Retinal pigment epithelial cell (primary cell): Measurements from ENCODE around the gene ANP32E.

ENCODE experiments used
- DNase-seq: peaks from one replicate; pipeline ENCODE4 v3.0.0-alpha.2; 2010; ENCODE audit warnings: low read depth
- H3K4me3 ChIP-seq: 2 replicates; pipeline ENCODE4 v1.5.1; 2011; ENCODE audit warnings: mild to moderate bottlenecking, low read length, control low read depth, moderate library complexity
- CTCF ChIP-seq: conservative IDR thresholded peaks from 2 replicates; pipeline ENCODE4 v1.5.1; 2011; ENCODE audit warnings: low read depth, low read length, control low read depth, inconsistent platforms

Gene ANP32E

GRCh38 chr1:150273311-150273710 is 37.4 kb upstream of the ANP32E start:
- DNase-seq, result no peak
- no peak for TF ChIP-seq CTCF
- no peak overlapping the region for H3K4me3 ChIP-seq

GRCh38 chr1:150271291-150271959 is 35.5 kb upstream of the ANP32E start:
- no peak for DNase-seq
- H3K4me3 ChIP-seq, result no peak overlapping the region
- no peak for TF ChIP-seq CTCF

DNA sequence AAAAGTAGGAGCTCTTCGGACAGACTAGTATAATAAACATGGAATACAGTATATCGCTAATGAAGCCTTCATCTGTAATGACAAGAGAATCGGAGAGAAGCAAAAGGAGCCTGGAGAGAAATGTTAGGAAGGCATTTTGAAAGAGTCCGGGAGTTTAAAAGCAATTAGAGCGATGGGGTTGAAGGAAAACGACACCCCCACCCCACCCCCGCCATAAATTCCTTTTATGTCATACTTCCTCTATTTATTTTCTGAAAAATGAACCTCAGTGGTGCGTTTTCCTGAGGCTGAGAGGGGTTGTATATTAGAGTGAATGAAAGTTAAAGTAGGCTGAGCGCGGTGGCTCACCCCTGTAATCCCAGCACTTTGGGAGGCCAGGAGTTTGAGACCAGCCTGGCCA is 33.5 kb upstream of the ANP32E start:
- no peak for DNase-seq
- TF ChIP-seq CTCF, result no peak
- H3K4me3 ChIP-seq, result peak overlapping the region; percentile 94

- H3K4me3 ChIP-seq, result peak within 1 kb of the TSS; percentile 94
- no peak for TF ChIP-seq CTCF
These were observed 32.9 kb upstream of the ANP32E start, which contains the start of gene APH1A for GRCh38 chr1:150268705-150269403. APH1A (minus strand) TSS chr1:150269016; CDS start chr1:150268810, 206 bp downstream.

GRCh38 chr1:150268340-150268704 is 32.4 kb upstream of the ANP32E start:
- peak overlapping the region; percentile 94 for H3K4me3 ChIP-seq
- no peak for DNase-seq
- no peak for TF ChIP-seq CTCF

More at GRCh38 chr1:150268705-150269403, 32.9 kb upstream of the ANP32E start, which contains the start of gene APH1A:
- peak; percentile 89 for DNase-seq

DNA sequence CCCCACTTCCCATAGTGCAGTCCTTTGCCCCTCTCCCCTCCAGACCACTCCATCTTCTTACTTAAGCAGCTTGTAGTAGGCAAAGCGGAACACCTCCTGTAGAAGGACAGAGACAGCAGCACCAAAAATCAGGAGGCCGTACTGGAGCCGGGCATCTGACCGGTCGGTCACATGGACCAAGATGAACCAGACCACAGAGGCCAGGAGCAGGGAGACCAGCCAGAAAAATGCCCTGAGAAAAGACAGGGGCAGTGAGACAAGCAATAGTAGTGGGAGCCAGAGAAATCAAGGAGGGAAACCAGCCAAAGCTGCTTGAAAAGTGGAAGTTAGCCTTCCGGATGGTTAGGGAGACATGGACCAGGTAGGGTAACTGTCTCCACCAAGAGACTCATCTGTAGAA is 32.0 kb upstream of the ANP32E start:
- TF ChIP-seq CTCF, result no peak
- no peak for DNase-seq
- H3K4me3 ChIP-seq, result peak overlapping the region; percentile 94

GRCh38 chr1:150263549-150263948 is 27.6 kb upstream of the ANP32E start:
- TF ChIP-seq CTCF, result no peak
- no peak overlapping the region for H3K4me3 ChIP-seq
- DNase-seq, result no peak
